WTC11 (cell line): ENCODE data around the gene SLC25A25. TPM values are rescaled to one million over a fixed set of nuclear protein-coding genes. Genes with fewer than 3 reads are reported as not detected.

ENCODE experiments used
- ATAC-seq: fragments of 200-7000 bp; cut with Tn5 transposase; 2 replicates; pipeline ENCODE4 v1.10.0; 2021; ENCODE audit warnings: mild to moderate bottlenecking, moderate library complexity
- CTCF ChIA-PET: fragments of 300-600 bp; sonication (Branson Sonifier 250); formaldehyde crosslinking; loops from one replicate; lab custom pipeline; 2021; ENCODE audit warnings: antibody characterized with exemption; lab: Charles Lee
- POLR2A ChIA-PET: fragments of 350-600 bp; sonication (Branson Sonifier 250); formaldehyde crosslinking; loops from one replicate; lab custom pipeline; 2021; ENCODE audit warnings: antibody characterized with exemption; lab: Charles Lee
- DNase-seq: peaks from one replicate; pipeline ENCODE4 v3.0.0; 2021; ENCODE audit warnings: low spot score
- H3K27ac Mint-ChIP-seq: 2 replicates; pipeline ENCODE4 v1.8.0; 2021; ENCODE audit warnings: mixed read lengths
- H3K27me3 Mint-ChIP-seq: 2 replicates; pipeline ENCODE4 v1.8.0; 2021; ENCODE audit warnings: low read depth, mild to moderate bottlenecking, moderate library complexity, mixed read lengths
- H3K36me3 Mint-ChIP-seq: 2 replicates; pipeline ENCODE4 v1.8.0; 2021; ENCODE audit warnings: mixed read lengths
- H3K4me1 Mint-ChIP-seq: 2 replicates; pipeline ENCODE4 v1.8.0; 2022; ENCODE audit warnings: mixed read lengths
- H3K4me3 Mint-ChIP-seq: 2 replicates; pipeline ENCODE4 v1.8.0; 2021; ENCODE audit warnings: mild to moderate bottlenecking, moderate library complexity, mixed read lengths
- H3K9me3 Mint-ChIP-seq: 2 replicates; pipeline ENCODE4 v1.8.0; 2021; ENCODE audit warnings: mixed read lengths
- ATF3 ChIP-seq: sonication (generic); formaldehyde crosslinking; conservative IDR thresholded peaks from 2 replicates; pipeline ENCODE4 v1.8.1; 2022; ENCODE audit warnings: mild to moderate bottlenecking, missing genetic modification reagents
- CDX4 ChIP-seq: fragments of 250-450 bp; sonication (Bioruptor Pico); IDR thresholded peaks from 2 replicates; pipeline ENCODE4 v1.9.0; 2021; ENCODE audit warnings: moderate library complexity, mild to moderate bottlenecking, inconsistent platforms, borderline replicate concordance
- E2F5 ChIP-seq: sonication (generic); formaldehyde crosslinking; IDR thresholded peaks from 2 replicates; pipeline ENCODE4 v1.8.1; 2022; ENCODE audit warnings: mild to moderate bottlenecking, moderate library complexity, missing genetic modification reagents
- ETV6 ChIP-seq: sonication (generic); formaldehyde crosslinking; IDR thresholded peaks from 2 replicates; pipeline ENCODE4 v1.8.1; 2022; ENCODE audit warnings: mild to moderate bottlenecking, missing genetic modification reagents
- JUN ChIP-seq: sonication (generic); formaldehyde crosslinking; IDR thresholded peaks from 2 replicates; pipeline ENCODE4 v1.8.0; 2023; ENCODE audit warnings: mild to moderate bottlenecking, missing genetic modification reagents
- MAX ChIP-seq: sonication (generic); formaldehyde crosslinking; IDR thresholded peaks from 2 replicates; pipeline ENCODE4 v1.8.0; 2022; ENCODE audit warnings: mild to moderate bottlenecking, missing genetic modification reagents
- SMAD3 ChIP-seq: sonication (generic); formaldehyde crosslinking; IDR thresholded peaks from 2 replicates; pipeline ENCODE4 v1.8.0; 2022; ENCODE audit warnings: missing genetic modification reagents, mild to moderate bottlenecking, borderline replicate concordance
- TEAD1 ChIP-seq: sonication (generic); formaldehyde crosslinking; IDR thresholded peaks from 2 replicates; pipeline ENCODE4 v1.8.0; 2022; ENCODE audit warnings: mild to moderate bottlenecking, missing genetic modification reagents
- TEAD4 ChIP-seq: sonication (generic); formaldehyde crosslinking; IDR thresholded peaks from 2 replicates; pipeline ENCODE4 v1.8.0; 2022; ENCODE audit warnings: mild to moderate bottlenecking, missing genetic modification reagents
- ZNF416 ChIP-seq: fragments of 250-450 bp; sonication (Bioruptor Pico); IDR thresholded peaks from 2 replicates; pipeline ENCODE4 v1.9.0; 2021; ENCODE audit warnings: mild to moderate bottlenecking, inconsistent platforms
- total RNA-seq: library from RNA; stranded (reverse); gene quantifications from 3 replicates; pipeline ENCODE4 v1.2.3, GENCODE V29; 2021
- TF ChIP-seq, protein P1 (sequence below): sonication (generic); formaldehyde crosslinking; IDR thresholded peaks from 2 replicates; pipeline ENCODE4 v1.8.1; 2022; ENCODE audit warnings: mild to moderate bottlenecking, missing genetic modification reagents, moderate library complexity, borderline replicate concordance
- TF ChIP-seq, protein P2 (sequence below): fragments of 250-450 bp; sonication (Bioruptor Pico); IDR thresholded peaks from 2 replicates; pipeline ENCODE4 v1.8.0; 2021; ENCODE audit warnings: mild to moderate bottlenecking
- TF ChIP-seq, protein P3 (sequence below): sonication (generic); formaldehyde crosslinking; IDR thresholded peaks from 2 replicates; pipeline ENCODE4 v1.8.1; 2023; ENCODE audit warnings: mild to moderate bottlenecking, missing genetic modification reagents, moderate library complexity
- TF ChIP-seq, protein P4 (sequence below): sonication (generic); formaldehyde crosslinking; IDR thresholded peaks from 2 replicates; pipeline ENCODE4 v1.8.1; 2022; ENCODE audit warnings: missing genetic modification reagents, borderline replicate concordance

SLC25A25 gene
- total RNA-seq, 1 experiment from 2014 or later: 17.4 TPM

DNA sequence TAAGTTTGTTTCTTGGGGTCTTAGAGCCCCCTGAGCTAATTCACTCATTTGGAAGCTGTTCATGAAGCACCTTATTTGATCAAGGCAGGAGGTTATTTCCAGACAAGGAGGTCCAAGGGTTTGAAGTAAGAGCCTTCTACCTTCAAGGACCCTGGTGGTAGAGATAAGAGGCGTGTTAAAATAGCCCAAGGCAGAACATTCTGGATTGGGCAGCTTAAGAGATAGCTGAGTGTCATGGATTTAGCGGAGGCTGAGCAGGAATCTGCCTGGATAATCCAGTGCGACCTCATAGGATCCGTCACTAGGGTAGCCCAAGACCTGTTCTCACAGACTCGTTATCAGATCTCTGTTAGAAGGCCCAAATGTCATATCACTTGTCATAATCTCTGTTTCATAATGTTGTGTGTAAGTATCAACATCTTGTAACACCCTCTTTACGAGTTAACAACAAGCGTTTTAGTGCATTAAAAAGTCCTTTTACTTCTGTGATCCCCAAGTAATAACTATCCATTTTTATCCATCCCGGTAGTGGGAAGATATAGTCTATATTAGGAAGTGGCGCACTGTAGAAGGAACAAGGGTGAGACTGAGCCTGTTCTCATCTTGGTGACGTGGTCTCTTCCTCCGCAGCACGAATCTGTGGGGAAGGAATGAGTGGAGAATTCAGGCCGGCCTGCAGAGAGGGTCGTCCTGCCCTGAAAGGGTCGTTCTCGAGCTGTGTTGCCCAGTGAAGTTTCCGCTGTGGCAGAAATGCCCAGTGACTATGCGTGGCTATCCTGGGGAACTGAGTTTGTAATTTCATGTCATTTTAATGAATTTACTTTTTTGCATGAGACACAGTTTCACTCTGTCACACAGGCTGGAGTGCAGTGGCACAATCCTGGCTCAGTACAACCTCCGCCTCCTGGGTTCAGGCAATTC is 28.8 kb downstream of the SLC25A25 start:
- H3K27ac Mint-ChIP-seq: peak overlapping the region; percentile 99

GRCh38 chr9:128097543-128098296 is 29.7 kb downstream of the SLC25A25 start:
- Mint-ChIP-seq H3K4me1 (peaks cover 58% of the 10 kb centered on the region), H3K9me3 (no peaks in the 10 kb centered on the region), H3K36me3 (peaks cover 17% of the 10 kb centered on the region), H3K4me3 (peak overlapping the region; percentile 84), H3K27me3 (no peaks in the 10 kb centered on the region), H3K27ac (peak overlapping the region; percentile 99)
- POLR2A ChIA-PET: interaction anchor here (0.7 to 1.4 kb wide), 5 partner anchors 12 to 169 kb away, joined by 3 to 7 read pairs (median 3); partner anchors contain the start of genes NAIF1 and SLC25A25
- CTCF ChIA-PET: interaction anchor here (0.6 to 7.2 kb wide), 15 partner anchors 9 to 355 kb away, joined by 3 to 73 read pairs (median 4); no protein-coding TSS in a partner anchor
- ATAC-seq (peak; percentile 2), DNase-seq (no peak)
- TF ChIP-seq MAX (CRISPR knock-in tag) (no peak), E2F5 (CRISPR knock-in tag) (no peak), SMAD3 (CRISPR knock-in tag) (no peak), TEAD4 (no peak), ATF3 (CRISPR knock-in tag) (no peak)

More for the DNA sequence above, 28.8 kb downstream of the SLC25A25 start:
- Mint-ChIP-seq H3K36me3 (peaks cover 8% of the 10 kb centered on the region), H3K9me3 (no peaks in the 10 kb centered on the region)
- no peak for TF ChIP-seq JUN (CRISPR knock-in tag)
- TF ChIP-seq, all 79 proteins: peak for 0
- Mint-ChIP-seq H3K4me1 (peaks cover 55% of the 10 kb centered on the region), H3K4me3 (no peak overlapping the region), H3K27me3 (no peaks in the 10 kb centered on the region)
- ChIA-PET CTCF (interaction anchor here (0.8 to 7.2 kb wide), 5 partner anchors 9 to 154 kb away, joined by 3 to 73 read pairs (median 4); no protein-coding TSS in a partner anchor), POLR2A (no interaction called here)
- DNase-seq (no peak), ATAC-seq (no peak)

DNA sequence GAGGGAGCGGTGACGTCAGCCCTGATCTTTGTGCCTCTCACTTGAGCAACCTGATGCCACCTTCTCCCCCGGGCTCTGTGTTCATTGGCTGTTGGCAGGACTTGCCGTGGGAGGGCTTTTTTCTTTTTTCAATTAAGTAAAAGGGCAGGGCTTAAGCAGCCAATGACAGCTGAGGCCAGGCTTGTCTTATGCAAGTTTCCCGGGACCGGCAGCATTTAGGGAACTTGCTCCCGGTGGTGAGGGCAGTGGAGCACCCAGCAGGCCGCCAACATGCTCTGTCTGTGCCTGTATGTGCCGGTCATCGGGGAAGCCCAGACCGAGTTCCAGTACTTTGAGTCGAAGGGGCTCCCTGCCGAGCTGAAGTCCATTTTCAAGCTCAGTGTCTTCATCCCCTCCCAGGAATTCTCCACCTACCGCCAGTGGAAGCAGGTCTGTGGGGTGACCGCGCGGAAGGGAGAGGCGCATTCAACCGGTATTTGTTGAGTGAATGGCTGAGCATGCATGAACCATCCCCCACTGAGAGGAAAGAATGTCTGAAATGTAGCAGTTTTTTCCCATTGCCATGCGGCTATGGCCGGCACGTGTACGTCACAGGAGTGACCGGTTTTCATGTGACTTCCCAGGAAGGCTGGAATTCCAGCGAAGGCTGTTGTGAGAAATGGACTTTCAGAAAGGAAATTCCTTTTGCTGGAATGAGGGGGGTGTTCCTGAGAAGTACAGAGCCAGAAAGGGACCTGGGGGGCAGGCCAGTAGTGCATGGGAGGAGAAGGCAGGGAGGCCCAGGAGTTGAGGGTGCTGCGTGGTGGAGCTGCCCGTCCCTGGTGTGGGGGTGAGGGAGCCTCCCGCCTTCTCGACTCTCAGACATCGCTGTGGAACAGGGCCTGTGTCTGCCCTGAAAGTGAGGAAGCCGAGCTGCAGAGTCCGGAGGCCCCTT is 30.5 kb downstream of the SLC25A25 start:
- H3K4me1 Mint-ChIP-seq: peaks cover 58% of the 10 kb centered on the region
- POLR2A ChIA-PET: interaction anchor here (0.7 to 1.4 kb wide), 5 partner anchors 11 to 170 kb away, joined by 3 to 7 read pairs (median 3); partner anchors contain the start of genes NAIF1 and SLC25A25
- H3K36me3 Mint-ChIP-seq: peaks cover 21% of the 10 kb centered on the region
- H3K27ac Mint-ChIP-seq: peak overlapping the region; percentile 99
- CTCF ChIA-PET: interaction anchor here (0.6 to 7.2 kb wide), 14 partner anchors 11 to 356 kb away, joined by 3 to 73 read pairs (median 4); no protein-coding TSS in a partner anchor
- peak; percentile 93 for DNase-seq
- H3K27me3 Mint-ChIP-seq: no peaks in the 10 kb centered on the region
- no peaks in the 10 kb centered on the region for H3K9me3 Mint-ChIP-seq
- ATAC-seq: peak; percentile 92
- H3K4me3 Mint-ChIP-seq: peak overlapping the region; percentile 84
- TF ChIP-seq, protein P1, sequence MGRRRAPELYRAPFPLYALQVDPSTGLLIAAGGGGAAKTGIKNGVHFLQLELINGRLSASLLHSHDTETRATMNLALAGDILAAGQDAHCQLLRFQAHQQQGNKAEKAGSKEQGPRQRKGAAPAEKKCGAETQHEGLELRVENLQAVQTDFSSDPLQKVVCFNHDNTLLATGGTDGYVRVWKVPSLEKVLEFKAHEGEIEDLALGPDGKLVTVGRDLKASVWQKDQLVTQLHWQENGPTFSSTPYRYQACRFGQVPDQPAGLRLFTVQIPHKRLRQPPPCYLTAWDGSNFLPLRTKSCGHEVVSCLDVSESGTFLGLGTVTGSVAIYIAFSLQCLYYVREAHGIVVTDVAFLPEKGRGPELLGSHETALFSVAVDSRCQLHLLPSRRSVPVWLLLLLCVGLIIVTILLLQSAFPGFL (CRISPR knock-in tag): no peak
- TF ChIP-seq TEAD1 (CRISPR knock-in tag) (peak; percentile 64), ETV6 (CRISPR knock-in tag) (no peak), ATF3 (CRISPR knock-in tag) (no peak), CDX4 (CRISPR knock-in tag) (no peak), ZNF416 (CRISPR knock-in tag) (no peak)
- TF ChIP-seq, protein P2, sequence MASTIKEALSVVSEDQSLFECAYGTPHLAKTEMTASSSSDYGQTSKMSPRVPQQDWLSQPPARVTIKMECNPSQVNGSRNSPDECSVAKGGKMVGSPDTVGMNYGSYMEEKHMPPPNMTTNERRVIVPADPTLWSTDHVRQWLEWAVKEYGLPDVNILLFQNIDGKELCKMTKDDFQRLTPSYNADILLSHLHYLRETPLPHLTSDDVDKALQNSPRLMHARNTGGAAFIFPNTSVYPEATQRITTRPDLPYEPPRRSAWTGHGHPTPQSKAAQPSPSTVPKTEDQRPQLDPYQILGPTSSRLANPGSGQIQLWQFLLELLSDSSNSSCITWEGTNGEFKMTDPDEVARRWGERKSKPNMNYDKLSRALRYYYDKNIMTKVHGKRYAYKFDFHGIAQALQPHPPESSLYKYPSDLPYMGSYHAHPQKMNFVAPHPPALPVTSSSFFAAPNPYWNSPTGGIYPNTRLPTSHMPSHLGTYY (CRISPR knock-in tag): no peak
- TF ChIP-seq, protein P3, sequence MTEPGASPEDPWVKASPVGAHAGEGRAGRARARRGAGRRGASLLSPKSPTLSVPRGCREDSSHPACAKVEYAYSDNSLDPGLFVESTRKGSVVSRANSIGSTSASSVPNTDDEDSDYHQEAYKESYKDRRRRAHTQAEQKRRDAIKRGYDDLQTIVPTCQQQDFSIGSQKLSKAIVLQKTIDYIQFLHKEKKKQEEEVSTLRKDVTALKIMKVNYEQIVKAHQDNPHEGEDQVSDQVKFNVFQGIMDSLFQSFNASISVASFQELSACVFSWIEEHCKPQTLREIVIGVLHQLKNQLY (CRISPR knock-in tag): no peak
- TF ChIP-seq, protein P4, sequence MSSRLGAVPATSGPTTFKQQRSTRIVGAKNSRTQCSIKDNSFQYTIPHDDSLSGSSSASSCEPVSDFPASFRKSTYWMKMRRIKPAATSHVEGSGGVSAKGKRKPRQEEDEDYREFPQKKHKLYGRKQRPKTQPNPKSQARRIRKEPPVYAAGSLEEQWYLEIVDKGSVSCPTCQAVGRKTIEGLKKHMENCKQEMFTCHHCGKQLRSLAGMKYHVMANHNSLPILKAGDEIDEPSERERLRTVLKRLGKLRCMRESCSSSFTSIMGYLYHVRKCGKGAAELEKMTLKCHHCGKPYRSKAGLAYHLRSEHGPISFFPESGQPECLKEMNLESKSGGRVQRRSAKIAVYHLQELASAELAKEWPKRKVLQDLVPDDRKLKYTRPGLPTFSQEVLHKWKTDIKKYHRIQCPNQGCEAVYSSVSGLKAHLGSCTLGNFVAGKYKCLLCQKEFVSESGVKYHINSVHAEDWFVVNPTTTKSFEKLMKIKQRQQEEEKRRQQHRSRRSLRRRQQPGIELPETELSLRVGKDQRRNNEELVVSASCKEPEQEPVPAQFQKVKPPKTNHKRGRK: no peak
